HG02571 (cell line): Measurements from ENCODE around the gene MAP3K1.
"Not testable (repeated sequence)": the region's sequence is repeated elsewhere in the genome, so short reads cannot be mapped to it uniquely, and the experiment has no call there.

ENCODE experiments used
- ATAC-seq: cut with Tn5 transposase; IDR thresholded peaks from one replicate; pipeline ENCODE4 v1.9.1; 2021; ENCODE audit warnings: mild to moderate bottlenecking, moderate library complexity; ENCODE audit not compliant: unreplicated experiment

The MAP3K1 gene

GRCh38 chr5:56814963-56815657 is at the start of gene MAP3K1:
TSS of gene MAP3K1 (plus strand) at chr5:56815549. CDS start at chr5:56815574, 25 bp downstream.
- peak; percentile 58 for ATAC-seq

GRCh38 chr5:56766926-56767325 is 48.4 kb upstream of the MAP3K1 start:
- ATAC-seq = no peak

GRCh38 chr5:56769875-56770604 is 45.3 kb upstream of the MAP3K1 start:
- no peak for ATAC-seq

- no peak for ATAC-seq
Observed at GRCh38 chr5:56772767-56773166, 42.6 kb upstream of the MAP3K1 start.

GRCh38 chr5:56774957-56775356 is 40.4 kb upstream of the MAP3K1 start:
- no peak for ATAC-seq

GRCh38 chr5:56776212-56776846 is 39.0 kb upstream of the MAP3K1 start:
- not testable (repeated sequence) for ATAC-seq

- ATAC-seq = no peak
Observed at GRCh38 chr5:56783261-56783660, 32.1 kb upstream of the MAP3K1 start.

GRCh38 chr5:56786346-56786745 is 29.0 kb upstream of the MAP3K1 start:
- ATAC-seq = no peak

GRCh38 chr5:56791396-56791795 is 24.0 kb upstream of the MAP3K1 start:
- no peak for ATAC-seq

GRCh38 chr5:56798521-56798920 is 16.8 kb upstream of the MAP3K1 start:
- no peak for ATAC-seq

- ATAC-seq = no peak
Observed at GRCh38 chr5:56800186-56800585, 15.2 kb upstream of the MAP3K1 start.

GRCh38 chr5:56801256-56801655 is 14.1 kb upstream of the MAP3K1 start:
- no peak for ATAC-seq

- no peak for ATAC-seq
Observed at GRCh38 chr5:56802205-56802604, 13.1 kb upstream of the MAP3K1 start.

- ATAC-seq = no peak
Observed at GRCh38 chr5:56803025-56803424, 12.3 kb upstream of the MAP3K1 start.

GRCh38 chr5:56803894-56804293 is 11.5 kb upstream of the MAP3K1 start:
- ATAC-seq = no peak

GRCh38 chr5:56807679-56808078 is 7.7 kb upstream of the MAP3K1 start:
- ATAC-seq = no peak

- ATAC-seq = no peak
Observed at GRCh38 chr5:56808211-56808610, 7.1 kb upstream of the MAP3K1 start.

- no peak for ATAC-seq
Observed at GRCh38 chr5:56810826-56811225, 4.5 kb upstream of the MAP3K1 start.

- no peak for ATAC-seq
Observed at GRCh38 chr5:56812110-56812509, 3.2 kb upstream of the MAP3K1 start.

GRCh38 chr5:56813302-56813701 is 2.0 kb upstream of the MAP3K1 start:
- ATAC-seq = no peak

- no peak for ATAC-seq
Observed at GRCh38 chr5:56814361-56814962, 887 bp upstream of the MAP3K1 start.
